Activated CD8-positive, alpha-beta T cell treated with anti-CD3 and anti-CD28 coated beads for 36 hours (primary cell): ENCODE data around the gene KCNJ4. TPM values are rescaled to one million over a fixed set of nuclear protein-coding genes. Genes with fewer than 3 reads are reported as not detected.

ENCODE experiments used
- ATAC-seq: fragments of 200-7000 bp; cut with Tn5 transposase; one replicate; pipeline ENCODE4 v1.10.0; 2021; ENCODE audit warnings: mild to moderate bottlenecking, moderate library complexity
- CTCF ChIA-PET: fragments of 350-600 bp; sonication (Branson Sonifier 250); formaldehyde crosslinking; loops from one replicate; lab custom pipeline; 2021; ENCODE audit warnings: antibody characterized with exemption; lab: Charles Lee
- POLR2A ChIA-PET: fragments of 350-600 bp; sonication (Branson Sonifier 250); formaldehyde crosslinking; loops from one replicate; lab custom pipeline; 2021; ENCODE audit warnings: antibody characterized with exemption; lab: Charles Lee
- DNase-seq: peaks from one replicate; pipeline ENCODE4 v3.0.0-alpha.2; 2020
- H3K27ac Mint-ChIP-seq: one replicate; pipeline ENCODE4 v1.8.0; 2021; ENCODE audit warnings: mild to moderate bottlenecking, mixed read lengths
- H3K27me3 Mint-ChIP-seq: one replicate; pipeline ENCODE4 v1.8.0; 2021; ENCODE audit warnings: mixed read lengths
- H3K36me3 Mint-ChIP-seq: one replicate; pipeline ENCODE4 v1.8.0; 2021; ENCODE audit warnings: low read depth, mixed read lengths
- H3K4me1 Mint-ChIP-seq: one replicate; pipeline ENCODE4 v1.8.0; 2021; ENCODE audit warnings: low read depth, mixed read lengths
- H3K4me3 Mint-ChIP-seq: one replicate; pipeline ENCODE4 v1.8.0; 2021; ENCODE audit warnings: mild to moderate bottlenecking, moderate library complexity, mixed read lengths
- H3K9me3 Mint-ChIP-seq: one replicate; pipeline ENCODE4 v1.8.0; 2021; ENCODE audit warnings: mixed read lengths
- CTCF ChIP-seq: fragments of 200-600 bp; IDR thresholded peaks from one replicate; pipeline ENCODE4 v1.8.0; 2022; ENCODE audit warnings: antibody characterized with exemption, mild to moderate bottlenecking
- intact Hi-C: fragments of 100-400 bp; cut with micrococcal nuclease; formaldehyde crosslinking; loops from one replicate; pipeline ENCODE4 v1.10.0; 2022
- total RNA-seq, 2 experiments: library from RNA; stranded (reverse); gene quantifications; one replicate each; pipeline ENCODE4 v1.2.3, GENCODE V29; 2021

Gene KCNJ4
- total RNA-seq, 2 experiments from 2014 or later: not detected

- no peak for DNase-seq
- Mint-ChIP-seq H3K27ac (no peak overlapping the region), H3K4me1 (peaks cover 2% of the 10 kb centered on the region), H3K27me3 (peaks cover 30% of the 10 kb centered on the region), H3K4me3 (no peak overlapping the region), H3K9me3 (no peaks in the 10 kb centered on the region), H3K36me3 (no peaks in the 10 kb centered on the region)
- intact Hi-C loops: no loop called here
- no peak for TF ChIP-seq CTCF
- ATAC-seq: no peak
- CTCF ChIA-PET: no interaction called here
- POLR2A ChIA-PET: no interaction called here
Measured at GRCh38 chr22:38448945-38449745, 5.9 kb downstream of the KCNJ4 start.

GRCh38 chr22:38446018-38446601 lies 8.9 kb downstream of the KCNJ4 start:
- DNase-seq (no peak), ATAC-seq (no peak)
- no peak for TF ChIP-seq CTCF
- ChIA-PET CTCF (no interaction called here), POLR2A (interaction anchor here (1.3 kb wide), 1 partner anchor 10 kb away, joined by 3 read pairs; no protein-coding TSS in a partner anchor)
- H3K4me1 Mint-ChIP-seq: no peaks in the 10 kb centered on the region
- H3K27ac Mint-ChIP-seq: no peak overlapping the region
- H3K27me3 Mint-ChIP-seq: peaks cover 10% of the 10 kb centered on the region
- intact Hi-C loops: no loop called here
- H3K9me3 Mint-ChIP-seq: no peaks in the 10 kb centered on the region
- H3K36me3 Mint-ChIP-seq: no peaks in the 10 kb centered on the region
- no peak overlapping the region for H3K4me3 Mint-ChIP-seq

GRCh38 chr22:38444783-38445182 lies 10.2 kb downstream of the KCNJ4 start:
- no peak for DNase-seq
- no peak for ATAC-seq
- Mint-ChIP-seq H3K4me3 (no peak overlapping the region), H3K36me3 (no peaks in the 10 kb centered on the region), H3K4me1 (no peaks in the 10 kb centered on the region), H3K9me3 (no peaks in the 10 kb centered on the region), H3K27me3 (no peaks in the 10 kb centered on the region), H3K27ac (no peak overlapping the region)
- intact Hi-C loops: no loop called here
- no peak for TF ChIP-seq CTCF
- CTCF ChIA-PET: no interaction called here
- POLR2A ChIA-PET: no interaction called here

GRCh38 chr22:38443628-38444521 lies 11.1 kb downstream of the KCNJ4 start:
- Mint-ChIP-seq H3K27me3 (no peaks in the 10 kb centered on the region), H3K4me3 (no peak overlapping the region), H3K36me3 (no peaks in the 10 kb centered on the region), H3K27ac (no peak overlapping the region), H3K9me3 (no peaks in the 10 kb centered on the region), H3K4me1 (no peaks in the 10 kb centered on the region)
- no peak for ATAC-seq
- no peak for TF ChIP-seq CTCF
- no peak for DNase-seq
- ChIA-PET CTCF (no interaction called here), POLR2A (interaction anchor here (1.4 kb wide), 1 partner anchor 10 kb away, joined by 6 read pairs; no protein-coding TSS in a partner anchor)
- intact Hi-C loops: no loop called here
